ENCODE measurements around the gene FAM50A. TPM values are rescaled to one million over a fixed set of nuclear protein-coding genes. Genes with fewer than 3 reads are reported as not detected.

Gene FAM50A
- total and polyA plus RNA-seq, 3 donors from 2014 or later: 29.6 to 38.5 (median 38.4) TPM

GRCh38 chrX:154472685-154473632, 29.0 kb downstream of the FAM50A start:
- H3K4me1 ChIP-seq: no peaks in the 10 kb centered on the region
- WGBS, 2 donors: 78 to 87% methylated on average over 12 to 25 of the region's 28 CpGs
- H3K9me3 ChIP-seq: no peaks in the 10 kb centered on the region
- no peak overlapping the region for H3K27ac ChIP-seq
- intact Hi-C loops (cut with DNase I; ENCODE audit: low total_unique reads): no loop called here
- H3K4me3 ChIP-seq: no peak overlapping the region
- H3K27me3 ChIP-seq: no peaks in the 10 kb centered on the region
- no peaks in the 10 kb centered on the region for H3K36me3 ChIP-seq (ENCODE audit: low read depth, missing control alignments)
- TF ChIP-seq CTCF (IDR thresholded peaks at IDR 0.05): no peak
- TF ChIP-seq POLR2A (IDR thresholded peaks at IDR 0.05): no peak
- DNase-seq: no peak

- Histone ChIP-seq H3K4me3 (no peak overlapping the region), H3K36me3 (ENCODE audit: low read depth, missing control alignments) (no peaks in the 10 kb centered on the region), H3K27ac (no peak overlapping the region), H3K9me3 (no peaks in the 10 kb centered on the region), H3K27me3 (no peaks in the 10 kb centered on the region), H3K4me1 (no peaks in the 10 kb centered on the region)
- TF ChIP-seq POLR2A (IDR thresholded peaks at IDR 0.05) (no peak), CTCF (IDR thresholded peaks at IDR 0.05) (no peak)
- DNase-seq: no peak
- WGBS, 2 donors: 64 to 82% methylated on average over 4 to 7 of the region's 7 CpGs
- intact Hi-C loops (cut with DNase I; ENCODE audit: low total_unique reads): no loop called here
Measured at GRCh38 chrX:154473683-154474082, 29.7 kb downstream of the FAM50A start.

DNA sequence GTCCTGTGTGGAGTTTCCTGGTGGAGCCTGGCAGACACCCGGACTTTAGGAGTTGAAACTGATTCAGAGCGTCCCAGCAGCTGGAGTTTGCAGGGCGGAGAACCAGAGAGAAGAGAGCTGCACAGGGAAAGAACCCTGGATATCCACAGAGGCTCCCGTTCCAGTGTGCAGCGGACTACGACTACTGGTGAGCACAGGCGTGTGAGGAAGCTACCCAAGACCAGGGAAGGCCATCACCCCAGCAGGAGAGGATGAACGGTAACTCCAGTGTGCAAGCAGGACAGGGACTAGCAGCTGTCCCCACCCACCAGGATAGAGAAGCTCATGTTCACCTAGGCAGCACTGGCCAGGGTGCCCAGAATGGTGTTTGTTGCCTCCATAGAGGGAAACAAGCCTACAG, 32.9 kb downstream of the FAM50A start:
- H3K4me3 ChIP-seq: no peak overlapping the region
- no peaks in the 10 kb centered on the region for H3K4me1 ChIP-seq
- intact Hi-C loops (cut with DNase I; ENCODE audit: low total_unique reads): no loop called here
- H3K36me3 ChIP-seq (ENCODE audit: low read depth, missing control alignments): no peaks in the 10 kb centered on the region
- no peaks in the 10 kb centered on the region for H3K9me3 ChIP-seq
- WGBS, 2 donors: 33 to 56% methylated on average over 2 to 5 of the region's 8 CpGs
- no peaks in the 10 kb centered on the region for H3K27me3 ChIP-seq
- no peak for DNase-seq
- TF ChIP-seq POLR2A (IDR thresholded peaks at IDR 0.05): no peak
- TF ChIP-seq CTCF (IDR thresholded peaks at IDR 0.05): no peak
- H3K27ac ChIP-seq: no peak overlapping the region

DNA sequence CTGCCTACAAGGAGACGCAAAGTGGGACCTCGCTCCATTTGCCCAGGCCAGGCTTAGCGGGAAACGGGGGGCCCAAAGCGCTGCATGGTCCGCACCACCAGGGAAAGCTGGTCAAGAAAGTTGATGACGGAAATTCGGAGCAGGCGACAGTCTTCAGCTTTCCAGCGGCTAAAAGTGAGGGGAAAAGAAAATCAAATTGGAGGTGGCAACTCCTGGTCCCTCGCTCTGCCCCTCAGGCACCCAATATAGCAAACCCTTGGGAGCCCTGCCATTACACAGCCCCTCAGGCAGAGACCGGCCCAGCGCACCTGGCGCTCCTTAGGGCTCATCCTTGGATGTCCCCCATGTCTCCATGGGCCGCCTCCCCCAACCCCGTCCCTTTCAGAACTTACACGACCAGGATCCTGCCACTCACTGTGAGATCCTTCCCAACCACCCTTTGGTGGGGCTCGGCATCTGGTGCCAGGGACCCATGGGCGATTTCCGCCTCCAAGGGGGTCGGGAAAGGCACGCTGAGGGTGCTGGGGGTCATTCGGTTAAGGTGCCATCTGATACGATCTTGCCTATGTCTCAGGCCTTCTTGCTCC, 34.0 kb downstream of the FAM50A start:
- Histone ChIP-seq H3K9me3 (no peaks in the 10 kb centered on the region), H3K27me3 (no peaks in the 10 kb centered on the region), H3K36me3 (ENCODE audit: low read depth, missing control alignments) (no peaks in the 10 kb centered on the region), H3K27ac (peak overlapping the region; percentile 39 to 75), H3K4me1 (no peaks in the 10 kb centered on the region), H3K4me3 (peak overlapping the region; percentile 47 to 56)
- no peak for TF ChIP-seq POLR2A (IDR thresholded peaks at IDR 0.05)
- no peak for TF ChIP-seq CTCF (IDR thresholded peaks at IDR 0.05)
- no peak for DNase-seq
- 41 to 45% methylated on average over 19 to 24 of the region's 24 CpGs for WGBS, 2 donors
- intact Hi-C loops (cut with DNase I; ENCODE audit: low total_unique reads): no loop called here
